ENCODE data around the gene SEL1L3. TPM values are rescaled to one million over a fixed set of nuclear protein-coding genes. Genes with fewer than 3 reads are reported as not detected.

SEL1L3 gene
- total and polyA plus RNA-seq, 4 donors: 3.3 to 13.1 (median 5.7) TPM

DNA sequence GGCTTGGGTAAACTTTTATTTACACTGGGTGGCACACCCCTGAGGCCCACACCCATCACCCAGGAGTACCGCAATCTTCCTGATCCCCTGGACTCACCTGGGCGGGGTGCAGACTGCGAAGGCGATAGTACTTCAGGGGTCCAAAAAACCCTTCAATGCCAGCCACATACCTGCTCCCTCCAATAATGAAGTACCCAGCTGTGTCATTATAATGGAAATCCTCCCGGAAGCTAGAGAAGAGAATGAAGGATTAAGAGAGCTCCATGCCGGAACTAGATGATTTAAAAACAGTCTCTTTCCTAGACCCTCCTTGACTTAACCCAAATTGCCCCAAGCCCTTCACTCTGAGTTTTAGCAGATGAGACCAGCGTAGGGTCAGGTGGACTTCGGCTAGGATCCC is 40.9 kb downstream of the SEL1L3 start:
- Histone ChIP-seq H3K27me3 (ENCODE audit: control insufficient read depth in 4 of 4, insufficient read depth in 4 of 4, low read length in 3 of 4) (no peaks in the 10 kb centered on the region), H3K4me3 (ENCODE audit: low read depth in 1 of 3, low read length in 3 of 3) (no peak overlapping the region), H3K9ac (ENCODE audit: low read depth in 1 of 2, low read length in 2 of 2) (no peak overlapping the region), H3K36me3 (ENCODE audit: control insufficient read depth in 4 of 4, insufficient read depth in 3 of 4, low read depth in 1 of 4, low read length in 3 of 4) (peaks cover 0 to 8% (median 2%) of the 10 kb centered on the region in 4 donors), H3K4me1 (ENCODE audit: control insufficient read depth in 4 of 4, insufficient read depth in 4 of 4, low read length in 3 of 4) (no peaks in the 10 kb centered on the region), H3K9me3 (ENCODE audit: control insufficient read depth in 4 of 4, low read length in 3 of 4) (no peaks in the 10 kb centered on the region), H3K27ac (ENCODE audit: low read depth in 1 of 2, low read length in 2 of 2) (no peak overlapping the region)
- WGBS: 96% methylated on average over 8 of the region's 8 CpGs
- no peak for DNase-seq (ENCODE audit: low spot score)
- TF ChIP-seq, protein P1, sequence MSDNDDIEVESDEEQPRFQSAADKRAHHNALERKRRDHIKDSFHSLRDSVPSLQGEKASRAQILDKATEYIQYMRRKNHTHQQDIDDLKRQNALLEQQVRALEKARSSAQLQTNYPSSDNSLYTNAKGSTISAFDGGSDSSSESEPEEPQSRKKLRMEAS (IDR thresholded peaks at IDR 0.05): no peak
- TF ChIP-seq, protein P2, sequence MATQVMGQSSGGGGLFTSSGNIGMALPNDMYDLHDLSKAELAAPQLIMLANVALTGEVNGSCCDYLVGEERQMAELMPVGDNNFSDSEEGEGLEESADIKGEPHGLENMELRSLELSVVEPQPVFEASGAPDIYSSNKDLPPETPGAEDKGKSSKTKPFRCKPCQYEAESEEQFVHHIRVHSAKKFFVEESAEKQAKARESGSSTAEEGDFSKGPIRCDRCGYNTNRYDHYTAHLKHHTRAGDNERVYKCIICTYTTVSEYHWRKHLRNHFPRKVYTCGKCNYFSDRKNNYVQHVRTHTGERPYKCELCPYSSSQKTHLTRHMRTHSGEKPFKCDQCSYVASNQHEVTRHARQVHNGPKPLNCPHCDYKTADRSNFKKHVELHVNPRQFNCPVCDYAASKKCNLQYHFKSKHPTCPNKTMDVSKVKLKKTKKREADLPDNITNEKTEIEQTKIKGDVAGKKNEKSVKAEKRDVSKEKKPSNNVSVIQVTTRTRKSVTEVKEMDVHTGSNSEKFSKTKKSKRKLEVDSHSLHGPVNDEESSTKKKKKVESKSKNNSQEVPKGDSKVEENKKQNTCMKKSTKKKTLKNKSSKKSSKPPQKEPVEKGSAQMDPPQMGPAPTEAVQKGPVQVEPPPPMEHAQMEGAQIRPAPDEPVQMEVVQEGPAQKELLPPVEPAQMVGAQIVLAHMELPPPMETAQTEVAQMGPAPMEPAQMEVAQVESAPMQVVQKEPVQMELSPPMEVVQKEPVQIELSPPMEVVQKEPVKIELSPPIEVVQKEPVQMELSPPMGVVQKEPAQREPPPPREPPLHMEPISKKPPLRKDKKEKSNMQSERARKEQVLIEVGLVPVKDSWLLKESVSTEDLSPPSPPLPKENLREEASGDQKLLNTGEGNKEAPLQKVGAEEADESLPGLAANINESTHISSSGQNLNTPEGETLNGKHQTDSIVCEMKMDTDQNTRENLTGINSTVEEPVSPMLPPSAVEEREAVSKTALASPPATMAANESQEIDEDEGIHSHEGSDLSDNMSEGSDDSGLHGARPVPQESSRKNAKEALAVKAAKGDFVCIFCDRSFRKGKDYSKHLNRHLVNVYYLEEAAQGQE (IDR thresholded peaks at IDR 0.05): no peak
- TF ChIP-seq RAD21 (IDR thresholded peaks at IDR 0.05) (no peak), RXRA (IDR thresholded peaks at IDR 0.05) (no peak), JUND (IDR thresholded peaks at IDR 0.05) (no peak)

DNA sequence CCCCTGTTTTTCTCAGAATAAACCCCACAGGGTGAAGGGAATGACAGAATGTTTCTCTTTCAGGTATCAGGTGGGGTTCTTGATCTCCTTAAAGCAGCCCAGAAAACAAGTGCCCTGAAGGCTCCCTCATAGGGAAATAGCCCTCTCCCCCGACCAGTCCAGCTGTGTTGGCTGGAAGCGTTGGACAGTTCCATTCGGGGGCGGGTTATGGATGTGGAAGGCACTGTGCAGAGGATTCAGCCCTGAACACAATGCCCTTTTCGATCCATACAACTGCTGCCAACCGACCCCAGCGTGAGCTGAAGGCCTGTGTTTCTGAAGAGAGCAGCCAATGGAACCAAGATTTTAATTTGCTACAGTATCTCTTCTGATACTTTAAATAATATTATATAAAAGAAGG is 41.5 kb downstream of the SEL1L3 start:
- Histone ChIP-seq H3K27ac (ENCODE audit: low read depth in 1 of 2, low read length in 2 of 2) (no peak overlapping the region), H3K27me3 (ENCODE audit: control insufficient read depth in 4 of 4, insufficient read depth in 4 of 4, low read length in 3 of 4) (no peaks in the 10 kb centered on the region), H3K9ac (ENCODE audit: low read depth in 1 of 2, low read length in 2 of 2) (no peak overlapping the region), H3K4me1 (ENCODE audit: control insufficient read depth in 4 of 4, insufficient read depth in 4 of 4, low read length in 3 of 4) (no peaks in the 10 kb centered on the region), H3K9me3 (ENCODE audit: control insufficient read depth in 4 of 4, low read length in 3 of 4) (no peaks in the 10 kb centered on the region), H3K36me3 (ENCODE audit: control insufficient read depth in 4 of 4, insufficient read depth in 3 of 4, low read depth in 1 of 4, low read length in 3 of 4) (peaks cover 0 to 8% (median 2%) of the 10 kb centered on the region in 4 donors), H3K4me3 (ENCODE audit: low read depth in 1 of 3, low read length in 3 of 3) (no peak overlapping the region)
- no peak for TF ChIP-seq HNF4G (IDR thresholded peaks at IDR 0.05)
- TF ChIP-seq, protein P3, sequence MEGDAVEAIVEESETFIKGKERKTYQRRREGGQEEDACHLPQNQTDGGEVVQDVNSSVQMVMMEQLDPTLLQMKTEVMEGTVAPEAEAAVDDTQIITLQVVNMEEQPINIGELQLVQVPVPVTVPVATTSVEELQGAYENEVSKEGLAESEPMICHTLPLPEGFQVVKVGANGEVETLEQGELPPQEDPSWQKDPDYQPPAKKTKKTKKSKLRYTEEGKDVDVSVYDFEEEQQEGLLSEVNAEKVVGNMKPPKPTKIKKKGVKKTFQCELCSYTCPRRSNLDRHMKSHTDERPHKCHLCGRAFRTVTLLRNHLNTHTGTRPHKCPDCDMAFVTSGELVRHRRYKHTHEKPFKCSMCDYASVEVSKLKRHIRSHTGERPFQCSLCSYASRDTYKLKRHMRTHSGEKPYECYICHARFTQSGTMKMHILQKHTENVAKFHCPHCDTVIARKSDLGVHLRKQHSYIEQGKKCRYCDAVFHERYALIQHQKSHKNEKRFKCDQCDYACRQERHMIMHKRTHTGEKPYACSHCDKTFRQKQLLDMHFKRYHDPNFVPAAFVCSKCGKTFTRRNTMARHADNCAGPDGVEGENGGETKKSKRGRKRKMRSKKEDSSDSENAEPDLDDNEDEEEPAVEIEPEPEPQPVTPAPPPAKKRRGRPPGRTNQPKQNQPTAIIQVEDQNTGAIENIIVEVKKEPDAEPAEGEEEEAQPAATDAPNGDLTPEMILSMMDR (IDR thresholded peaks at IDR 0.05; ENCODE audit: low read depth, low read length, missing input control): no peak
- no peak for TF ChIP-seq GABPA (IDR thresholded peaks at IDR 0.05 in 1 of 2, conservative IDR thresholded peaks at IDR 0.05 in 1 of 2)
- no peak for TF ChIP-seq FOXA2 (IDR thresholded peaks at IDR 0.05)
- TF ChIP-seq TAF1 (conservative IDR thresholded peaks at IDR 0.05): no peak
- TF ChIP-seq HNF4A (conservative IDR thresholded peaks at IDR 0.05): no peak
- TF ChIP-seq SP1 (IDR thresholded peaks at IDR 0.05): no peak
- TF ChIP-seq, protein P4, sequence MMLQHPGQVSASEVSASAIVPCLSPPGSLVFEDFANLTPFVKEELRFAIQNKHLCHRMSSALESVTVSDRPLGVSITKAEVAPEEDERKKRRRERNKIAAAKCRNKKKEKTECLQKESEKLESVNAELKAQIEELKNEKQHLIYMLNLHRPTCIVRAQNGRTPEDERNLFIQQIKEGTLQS (IDR thresholded peaks at IDR 0.05): no peak
- no peak for TF ChIP-seq JUND (IDR thresholded peaks at IDR 0.05)
- no peak for TF ChIP-seq FOXA1 (IDR thresholded peaks at IDR 0.05)
- 96% methylated on average over 7 of the region's 7 CpGs for WGBS
- DNase-seq (ENCODE audit: low spot score): no peak
